ENCODE data around the gene RGS3.

RGS3 gene

GRCh38 chr9:113492343-113493202 is 29.0 kb downstream of the RGS3 start:
- peak; percentile 9 for DNase-seq

DNA sequence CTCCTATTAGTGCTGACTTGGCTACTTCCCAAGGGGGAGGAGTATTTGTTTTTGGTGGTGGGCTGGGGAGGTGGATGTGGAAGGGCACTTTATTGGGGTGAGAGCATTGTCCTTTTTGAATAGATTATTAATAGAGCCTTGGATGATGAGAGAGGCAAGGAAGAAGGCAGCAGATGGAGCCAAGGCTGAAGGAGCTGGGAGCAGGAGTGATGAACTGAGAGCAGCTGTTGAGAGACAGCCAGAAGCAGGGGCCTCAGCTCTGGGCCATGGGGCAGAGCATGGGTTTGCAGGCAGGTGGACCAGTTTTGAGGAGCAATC is 29.6 kb downstream of the RGS3 start:
- DNase-seq, result peak; percentile 56

DNA sequence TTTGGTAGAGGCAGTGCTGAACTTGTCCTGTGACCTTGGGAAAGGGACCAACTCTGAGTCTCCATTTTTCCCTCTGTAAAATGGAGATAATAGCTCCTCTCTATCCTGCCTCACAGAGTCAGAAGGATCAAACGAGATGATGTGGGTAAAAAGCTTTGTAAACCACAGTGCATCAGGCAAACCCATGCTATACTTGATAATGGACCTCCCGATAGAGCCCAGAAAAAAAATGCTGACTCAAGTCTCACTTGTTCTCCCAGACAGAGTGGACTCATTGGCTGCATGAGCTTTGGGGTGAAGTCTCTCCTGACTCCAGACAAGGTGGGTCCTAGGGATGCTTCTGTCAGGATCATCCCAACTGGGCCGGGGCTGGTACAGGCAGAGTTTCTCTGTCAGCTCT is 32.0 kb downstream of the RGS3 start:
- no peak for DNase-seq

- DNase-seq, result no peak
Measured at GRCh38 chr9:113497051-113497450, 33.5 kb downstream of the RGS3 start.

DNA sequence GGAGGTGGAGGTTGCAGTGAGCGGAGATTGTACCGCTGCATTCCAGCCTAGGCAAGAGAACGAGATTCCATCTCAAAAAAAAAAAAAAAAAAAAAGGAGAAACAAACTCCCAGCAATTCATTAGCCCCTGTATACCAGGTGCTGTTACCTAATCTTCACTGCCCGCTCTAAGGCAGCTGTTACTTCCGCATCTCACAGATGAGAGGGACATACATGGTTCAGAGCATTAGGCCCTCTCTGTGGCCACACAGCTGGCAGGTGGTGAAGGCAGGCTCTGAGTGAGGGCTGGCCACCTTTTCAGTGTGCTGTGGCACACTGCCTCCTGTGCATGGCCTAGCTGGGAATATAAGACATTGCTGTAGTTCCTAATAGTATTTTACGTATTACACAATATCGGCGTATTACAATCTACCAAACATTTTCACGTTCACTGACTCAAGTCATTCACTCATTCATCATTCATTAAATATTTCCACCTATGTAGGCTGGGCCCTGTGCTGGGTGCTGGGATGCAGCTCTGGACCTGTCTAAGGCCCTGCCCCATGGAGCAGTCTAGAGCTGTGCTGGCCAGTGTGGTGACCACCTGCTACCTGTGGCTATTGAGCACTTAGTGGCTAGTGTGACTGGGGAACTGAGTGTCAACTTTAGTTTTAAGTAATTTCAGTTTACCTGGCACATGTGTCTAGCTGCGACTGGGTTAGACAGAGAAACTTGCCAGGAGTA is 35.8 kb downstream of the RGS3 start:
- DNase-seq, result no peak

DNA sequence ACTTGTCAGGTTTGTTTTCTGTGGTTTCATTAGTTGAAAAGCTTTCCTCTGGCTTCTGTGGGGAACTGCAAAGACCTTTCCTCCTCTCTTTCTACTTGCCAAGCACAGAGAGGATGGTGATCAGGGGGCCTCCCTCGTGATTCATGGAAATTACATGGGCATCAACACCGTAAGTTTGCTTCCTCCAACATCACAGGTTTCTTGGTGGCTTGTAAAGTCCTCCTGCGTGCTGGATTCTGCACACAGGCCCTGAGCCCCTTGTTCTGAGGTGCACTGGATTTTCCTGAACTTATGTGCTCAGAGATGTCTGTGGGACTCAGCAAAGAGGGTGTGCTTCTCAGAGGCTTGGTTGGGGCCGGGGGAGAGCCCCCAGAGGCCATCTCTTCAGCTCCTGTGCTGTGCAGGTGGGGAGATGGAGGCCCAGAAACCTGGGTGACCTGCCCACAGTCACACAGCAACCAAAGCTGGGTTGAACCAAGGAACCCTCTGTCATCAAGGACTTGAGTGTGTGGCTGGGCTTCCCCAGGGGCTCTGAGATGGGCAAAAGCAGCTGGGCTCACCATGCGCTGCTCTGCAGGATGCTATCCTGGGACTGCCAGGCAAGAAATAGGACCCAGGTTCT is 36.5 kb downstream of the RGS3 start:
- DNase-seq, result no peak

DNA sequence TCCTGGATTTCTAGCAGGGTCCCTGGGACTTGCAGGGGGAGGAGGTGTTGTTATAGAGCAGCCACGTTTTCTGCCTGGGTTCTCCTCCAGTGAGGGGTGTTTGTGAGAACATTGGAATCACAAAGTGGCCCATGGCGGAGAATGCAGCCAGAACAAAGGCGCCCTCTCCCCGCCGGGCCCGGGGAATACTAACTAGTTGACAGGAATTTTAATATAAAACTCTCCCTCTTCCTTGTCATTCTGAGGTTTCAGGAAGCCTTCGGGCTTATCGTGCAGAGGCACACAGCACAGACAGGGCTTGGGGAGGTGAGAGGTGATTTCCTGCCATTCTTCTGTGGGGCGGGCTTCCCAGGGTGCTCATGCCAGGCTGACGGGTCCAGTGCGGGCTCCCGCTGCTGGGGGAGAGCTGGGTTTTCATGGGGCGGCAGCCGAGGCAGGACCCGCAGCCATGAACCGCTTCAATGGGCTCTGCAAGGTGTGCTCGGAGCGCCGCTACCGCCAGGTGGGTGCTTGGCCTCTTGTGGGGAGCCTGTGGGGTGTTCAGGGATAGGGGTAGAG is 37.7 kb downstream of the RGS3 start:
- no peak for DNase-seq

GRCh38 chr9:113501852-113502251 is 38.3 kb downstream of the RGS3 start:
- DNase-seq, result no peak

DNA sequence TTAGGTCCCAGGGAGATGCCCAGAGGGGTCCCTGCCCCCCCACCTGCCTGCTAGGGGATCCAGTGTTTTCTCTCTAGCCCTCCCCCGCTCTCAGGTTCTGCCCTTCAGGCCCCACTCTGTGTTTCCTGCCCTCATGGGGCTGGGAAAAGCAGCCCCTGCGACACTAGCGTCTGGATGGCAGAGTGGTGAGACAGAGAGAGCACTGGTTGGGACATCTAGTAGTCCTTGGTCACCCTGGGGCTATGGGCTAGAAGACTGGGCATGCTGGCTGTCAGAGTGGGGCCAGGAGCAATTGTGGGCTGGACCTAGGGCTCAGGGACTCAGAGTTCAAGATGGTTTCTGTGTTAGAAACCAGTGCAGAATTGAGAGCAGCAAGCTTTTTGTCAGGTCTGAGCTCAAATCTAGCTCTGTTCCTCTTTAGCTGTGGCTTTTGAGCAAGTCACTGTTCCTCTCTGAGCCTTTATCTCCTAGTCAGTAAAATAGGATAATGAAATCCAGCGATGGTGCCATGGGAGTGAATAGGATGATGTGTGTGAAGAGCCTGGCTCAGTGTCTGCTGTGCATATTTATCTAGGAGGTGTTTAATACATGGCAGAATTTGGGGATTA is 39.0 kb downstream of the RGS3 start:
- no peak for DNase-seq

GRCh38 chr9:113503131-113503541 is 39.6 kb downstream of the RGS3 start:
- DNase-seq, result no peak

- DNase-seq, result no peak
Measured at GRCh38 chr9:113503613-113504211, 40.2 kb downstream of the RGS3 start.

GRCh38 chr9:113504725-113505590 is 41.4 kb downstream of the RGS3 start:
- DNase-seq, result no peak

GRCh38 chr9:113506090-113506589 is 42.6 kb downstream of the RGS3 start:
- DNase-seq, result no peak

DNA sequence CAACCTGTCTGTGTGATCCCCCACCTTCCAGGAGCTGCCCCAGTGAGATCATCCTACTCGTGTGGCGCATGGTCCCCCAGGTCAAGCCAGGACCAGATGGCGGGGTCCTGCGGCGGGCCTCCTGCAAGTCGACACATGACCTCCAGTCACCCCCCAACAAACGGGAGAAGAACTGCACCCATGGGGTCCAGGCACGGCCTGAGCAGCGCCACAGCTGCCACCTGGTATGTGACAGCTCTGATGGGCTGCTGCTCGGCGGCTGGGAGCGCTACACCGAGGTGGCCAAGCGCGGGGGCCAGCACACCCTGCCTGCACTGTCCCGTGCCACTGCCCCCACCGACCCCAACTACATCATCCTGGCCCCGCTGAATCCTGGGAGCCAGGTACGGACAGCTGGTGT is 43.7 kb downstream of the RGS3 start:
- DNase-seq, result no peak

GRCh38 chr9:113508111-113508749 is 44.7 kb downstream of the RGS3 start:
- DNase-seq, result no peak

- DNase-seq, result no peak
Measured at GRCh38 chr9:113509463-113509862, 45.9 kb downstream of the RGS3 start.

DNA sequence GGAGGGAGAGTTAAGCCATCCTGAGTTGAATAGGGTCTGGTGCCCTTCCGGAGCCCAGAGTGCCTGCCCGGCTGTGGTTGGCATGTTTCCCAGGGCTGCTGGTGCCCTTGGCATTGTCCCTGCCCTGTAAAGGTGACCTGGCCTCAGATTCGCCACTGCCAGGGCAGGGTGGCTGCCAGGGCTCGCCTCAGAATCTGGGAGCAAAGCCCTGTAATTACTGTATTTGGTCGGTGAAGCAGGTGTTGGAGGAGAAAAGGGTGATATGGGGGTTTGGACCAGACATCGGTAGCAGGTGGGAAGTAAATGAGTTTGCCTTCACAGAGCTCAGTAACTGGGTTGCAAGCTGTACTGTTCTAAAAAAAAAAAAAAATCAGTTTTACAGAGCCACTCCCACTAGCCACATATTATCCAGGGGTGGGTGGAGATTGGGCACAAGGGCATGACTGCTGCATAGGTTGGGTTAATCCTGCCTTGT is 47.6 kb downstream of the RGS3 start:
- no peak for DNase-seq

DNA sequence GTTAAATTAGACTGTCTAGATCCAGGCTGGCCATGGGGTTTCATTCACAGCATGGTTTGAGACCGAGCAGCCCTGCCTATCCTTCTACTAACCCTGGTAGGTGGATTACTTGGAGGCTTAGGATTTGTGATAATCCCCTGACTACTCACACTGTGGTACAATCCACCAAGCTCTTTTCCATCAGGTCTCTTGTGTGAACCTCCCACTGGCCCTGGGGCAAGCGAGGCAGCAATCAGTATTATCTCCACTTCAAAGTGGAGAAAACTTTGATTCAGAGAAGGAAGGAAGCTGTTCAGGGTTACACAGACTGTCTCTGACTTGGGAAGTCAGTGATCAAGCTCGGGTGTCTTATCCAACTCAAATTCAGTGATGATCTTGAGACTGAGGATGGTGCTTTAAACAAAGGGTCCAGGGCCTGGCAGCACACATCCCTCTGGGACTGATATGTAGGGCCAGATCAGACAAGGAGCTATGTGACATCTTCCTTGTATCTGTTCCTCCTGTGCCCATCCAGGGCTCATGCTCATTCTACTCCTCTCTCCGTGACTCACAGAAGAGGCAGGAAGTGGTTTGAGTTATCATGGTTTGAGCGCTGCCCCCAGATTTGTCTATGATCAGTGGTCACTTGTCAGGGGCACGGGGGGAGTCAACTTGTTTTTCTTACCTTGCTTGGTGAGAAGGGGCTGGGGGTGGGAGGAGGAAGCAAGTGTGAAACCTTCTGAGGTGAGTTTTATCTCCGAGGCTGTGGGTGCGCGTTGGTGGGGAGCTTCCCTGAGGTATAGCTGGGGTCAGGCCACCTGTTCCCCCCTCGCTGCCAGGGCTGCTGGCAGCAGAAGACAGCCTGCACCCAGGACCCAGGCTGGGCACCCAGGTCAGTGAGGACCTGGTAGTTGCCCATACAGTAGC is 48.6 kb downstream of the RGS3 start:
- DNase-seq, result no peak

- DNase-seq, result no peak
Measured at GRCh38 chr9:113513111-113513510, 49.6 kb downstream of the RGS3 start.

DNA sequence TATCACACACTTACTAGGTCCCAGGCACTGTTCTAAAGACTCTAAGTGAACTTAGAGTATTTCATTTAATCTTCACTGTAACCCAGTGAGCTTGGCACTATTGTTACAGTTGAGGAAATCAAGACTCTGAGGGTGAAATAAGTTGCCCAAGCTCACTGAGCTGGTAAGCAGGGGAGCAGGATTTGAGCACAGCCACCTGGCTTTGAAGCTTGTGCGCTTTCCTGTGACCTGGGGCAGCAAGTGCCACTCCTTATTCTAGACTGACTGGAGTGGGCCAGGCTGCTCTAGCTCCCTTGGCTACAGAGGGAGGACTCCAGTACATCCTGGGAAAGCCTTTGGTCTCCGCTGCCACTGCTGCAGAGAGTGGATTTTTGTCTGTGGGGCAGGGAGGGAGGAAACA is 50.0 kb downstream of the RGS3 start:
- no peak for DNase-seq

Measured in DMS 273 treated with DMSO at 0.1 percent for 48 hours (cell line).